GM21528 (cell line): ENCODE data around the gene ESF1.

Experiments used
- ATAC-seq: cut with Tn5 transposase; IDR thresholded peaks from one replicate; pipeline ENCODE4 v1.9.1; 2021; ENCODE audit warnings: mild to moderate bottlenecking, moderate library complexity; ENCODE audit not compliant: unreplicated experiment, low FRiP score

The ESF1 gene

DNA sequence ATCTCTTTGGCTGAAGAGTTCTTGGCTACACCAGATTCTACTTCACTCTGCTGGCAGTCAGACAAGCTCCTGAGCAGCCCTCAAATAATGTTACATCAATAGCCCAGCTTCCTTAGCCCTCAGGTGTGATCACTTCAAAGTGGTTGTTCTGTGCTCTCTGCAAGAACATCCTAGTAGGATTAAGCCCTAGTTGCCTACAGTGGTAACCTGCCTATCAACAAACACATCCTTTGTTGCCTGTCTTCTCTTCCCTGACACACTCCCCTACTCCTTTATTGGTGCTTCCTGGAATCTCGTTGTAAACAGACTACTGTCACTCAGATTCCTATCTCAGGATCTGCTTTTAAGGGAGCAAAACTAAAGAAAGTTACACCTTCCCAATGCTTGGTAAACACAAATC is 100.9 kb downstream of the ESF1 start:
- no peak for ATAC-seq

GRCh38 chr20:13681248-13682125 is 103.2 kb downstream of the ESF1 start:
- ATAC-seq: no peak

GRCh38 chr20:13678944-13679343 is 105.8 kb downstream of the ESF1 start:
- no peak for ATAC-seq

GRCh38 chr20:13677241-13677640 is 107.5 kb downstream of the ESF1 start:
- ATAC-seq: no peak

DNA sequence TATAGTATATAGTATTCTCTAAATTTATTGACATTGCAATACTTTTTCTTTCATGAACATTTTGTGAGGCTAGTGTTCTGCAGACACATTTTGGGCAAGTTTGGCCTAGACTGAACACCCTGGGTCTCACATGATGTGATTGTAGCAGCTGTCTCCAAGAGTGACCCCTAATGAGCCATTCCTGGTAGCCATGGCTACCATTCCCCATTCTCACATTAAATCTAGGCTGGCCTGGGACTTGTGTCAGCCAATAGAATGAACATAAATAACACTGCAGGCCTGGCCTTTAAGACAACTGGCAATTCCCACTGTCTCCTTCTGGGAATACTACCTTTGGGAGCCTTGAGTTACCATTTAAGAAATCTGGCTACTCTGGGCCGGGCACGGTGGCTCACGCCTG is 108.0 kb downstream of the ESF1 start:
- ATAC-seq: no peak

GRCh38 chr20:13672690-13673089 is 112.0 kb downstream of the ESF1 start:
- ATAC-seq: no peak

GRCh38 chr20:13671916-13672378 is 112.8 kb downstream of the ESF1 start:
- ATAC-seq: no peak

- no peak for ATAC-seq
Observed at GRCh38 chr20:13671512-13671911, 113.2 kb downstream of the ESF1 start.

- ATAC-seq: no peak
Observed at GRCh38 chr20:13670160-13670559, 114.6 kb downstream of the ESF1 start.

DNA sequence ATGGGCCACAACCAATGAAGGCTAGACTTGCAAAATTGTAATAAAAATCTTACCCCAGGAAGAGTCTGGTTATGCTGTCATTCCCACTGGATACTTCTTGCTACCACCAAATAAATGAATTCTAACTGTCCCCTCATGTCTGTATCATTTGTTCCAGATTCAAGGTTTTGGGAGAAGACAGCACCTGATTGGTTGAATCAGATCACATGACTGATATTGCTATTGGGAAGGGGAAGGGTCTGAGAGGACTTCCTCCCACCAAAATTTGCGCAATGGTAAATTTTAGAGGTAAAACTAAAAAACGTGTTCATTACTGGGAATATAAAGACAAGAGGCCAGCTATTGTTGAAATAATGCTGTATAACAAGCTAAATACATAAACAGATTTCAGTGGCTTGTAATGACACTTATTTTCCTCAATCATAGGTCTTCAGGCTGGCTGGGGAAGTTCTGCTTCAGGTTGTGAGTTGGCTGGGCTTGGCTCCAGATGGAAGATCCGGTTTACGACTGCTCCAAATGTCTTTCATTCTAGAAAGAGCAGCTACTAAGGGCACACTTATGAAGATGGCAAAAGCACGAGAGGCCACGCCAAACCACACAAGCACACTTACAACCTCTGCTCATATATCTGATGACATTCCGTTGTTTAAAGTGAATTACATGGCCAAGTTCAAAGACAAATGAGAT is 118.9 kb downstream of the ESF1 start:
- ATAC-seq: no peak
